HTERT RPE-1 (cell line): Measurements from ENCODE around the gene BAMBI.

Experiments used
- in situ Hi-C: fragments of 300-500 bp; cut with MboI; formaldehyde crosslinking; loops from 4 replicates; pipeline ENCODE4 v1.14.3; 2020; ENCODE audit warnings: low sequenced_read_pairs

Gene BAMBI

DNA sequence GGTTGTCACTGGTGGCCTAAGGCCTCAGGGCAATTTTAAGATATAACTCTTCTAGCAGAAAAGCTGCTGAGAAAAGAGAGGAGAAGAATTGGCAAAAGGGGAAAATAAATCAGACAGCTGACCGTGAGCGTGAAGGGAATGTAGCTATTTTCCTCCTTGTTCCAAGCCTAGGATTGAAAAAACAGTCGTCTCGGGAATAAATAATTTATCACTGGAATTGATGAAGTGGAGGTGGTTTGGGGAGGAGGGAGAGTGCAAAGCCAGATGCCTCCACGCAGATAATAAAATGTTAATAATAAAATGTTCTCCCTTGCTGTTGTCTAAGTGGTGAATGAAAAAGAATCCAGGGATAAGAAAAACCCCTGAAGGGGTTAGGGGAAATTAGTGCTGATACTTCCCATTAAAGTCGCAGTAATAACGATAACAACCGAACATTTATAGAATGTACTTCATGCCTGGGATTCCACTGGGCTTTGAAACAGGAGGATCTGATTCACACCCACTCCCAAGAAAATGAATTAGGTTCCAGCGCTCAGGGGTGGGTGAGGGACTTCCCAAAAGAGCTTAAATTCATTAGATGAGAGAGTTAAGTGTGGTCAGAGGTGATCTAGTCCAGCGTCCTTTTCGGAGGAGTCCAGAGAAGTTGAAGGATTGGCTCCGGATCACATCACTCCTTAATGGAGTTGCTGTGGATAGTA is 27.3 kb downstream of the BAMBI start:
- in situ Hi-C loops, result no loop called here

DNA sequence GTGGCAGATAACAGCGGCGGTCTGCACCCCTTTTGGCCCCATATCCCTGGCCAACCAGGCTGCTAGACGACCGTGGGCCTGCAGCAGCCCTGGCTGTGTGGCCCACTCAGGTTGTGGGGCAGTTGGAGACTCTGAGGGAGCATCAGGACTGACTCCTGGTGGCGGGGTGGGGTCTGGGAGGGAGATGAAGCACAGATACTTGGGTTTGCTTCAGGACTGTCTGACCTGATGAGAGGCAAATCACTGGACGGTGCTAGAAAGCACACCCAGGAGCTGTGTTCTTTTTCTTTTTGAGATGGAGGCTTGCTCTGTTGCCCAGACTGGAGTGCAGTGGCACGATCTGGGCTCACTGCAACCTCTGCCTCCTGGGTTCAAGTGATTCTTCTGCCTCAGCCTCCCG is 28.2 kb downstream of the BAMBI start:
- in situ Hi-C loops, result no loop called here

DNA sequence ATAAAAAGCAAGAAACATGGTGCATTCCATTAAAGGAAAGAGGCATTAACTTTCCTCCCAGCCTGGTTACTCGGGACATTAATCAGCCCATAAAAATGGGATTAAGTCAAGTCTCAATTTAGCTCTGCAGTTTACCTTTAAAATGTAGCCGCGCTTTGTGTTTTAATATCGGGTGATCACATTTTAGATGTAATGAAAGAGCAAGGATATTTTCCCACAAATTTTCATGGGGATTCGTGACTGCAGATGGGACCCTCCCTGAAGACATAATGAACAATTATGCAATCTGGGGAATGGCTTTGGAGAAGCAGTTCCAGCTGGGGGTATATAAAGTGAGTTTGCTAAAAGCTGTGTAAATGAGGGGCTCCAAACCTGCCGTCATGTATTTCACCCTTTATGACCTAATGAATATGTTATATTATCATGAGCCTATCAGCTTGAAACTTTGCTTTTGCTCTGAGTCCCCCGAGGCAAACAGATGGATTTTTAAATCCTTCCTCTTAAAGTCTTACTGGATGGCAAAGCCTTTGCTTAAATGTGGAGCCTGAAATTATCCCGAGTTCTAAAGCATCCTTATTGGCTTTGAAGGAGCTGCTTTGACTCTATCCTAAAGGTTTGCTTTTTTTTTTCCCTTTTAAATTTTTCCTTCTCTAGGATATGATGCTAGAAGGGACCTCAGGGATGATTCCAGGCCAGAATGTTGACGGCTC is 31.8 kb downstream of the BAMBI start:
- in situ Hi-C loops, result no loop called here

DNA sequence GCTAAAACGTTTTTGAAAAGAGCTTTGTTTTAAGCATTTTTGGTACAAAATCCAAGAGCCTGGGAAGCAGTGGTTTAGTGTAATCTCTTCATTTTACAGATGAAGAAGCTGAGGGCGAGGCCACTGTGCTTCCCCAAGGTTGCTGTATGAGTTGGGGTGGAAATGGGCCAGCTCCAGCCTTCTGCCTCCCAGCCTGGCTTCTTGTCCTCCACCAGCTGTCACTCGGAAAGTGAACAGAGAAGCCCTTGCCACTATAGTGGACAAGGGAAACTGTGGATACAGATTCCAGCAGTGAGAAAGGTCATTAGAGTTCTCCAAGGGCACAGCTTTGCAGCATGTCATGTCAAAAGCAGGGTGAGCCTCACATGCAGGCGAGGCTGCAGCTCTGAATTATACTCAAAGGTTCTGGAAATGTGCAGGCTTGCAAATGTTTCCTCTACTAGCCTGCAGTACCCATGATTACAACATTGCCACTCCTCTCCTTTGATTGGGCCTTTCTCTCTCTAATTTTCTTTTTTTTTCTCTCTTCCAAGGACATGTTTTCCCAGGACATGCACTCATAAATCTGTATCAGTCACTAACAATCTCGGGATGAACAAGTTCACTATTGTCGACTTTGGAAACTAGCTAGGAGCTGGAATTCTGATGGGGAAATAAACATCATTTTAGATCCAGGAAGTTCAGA is 33.0 kb downstream of the BAMBI start:
- in situ Hi-C loops, result no loop called here

DNA sequence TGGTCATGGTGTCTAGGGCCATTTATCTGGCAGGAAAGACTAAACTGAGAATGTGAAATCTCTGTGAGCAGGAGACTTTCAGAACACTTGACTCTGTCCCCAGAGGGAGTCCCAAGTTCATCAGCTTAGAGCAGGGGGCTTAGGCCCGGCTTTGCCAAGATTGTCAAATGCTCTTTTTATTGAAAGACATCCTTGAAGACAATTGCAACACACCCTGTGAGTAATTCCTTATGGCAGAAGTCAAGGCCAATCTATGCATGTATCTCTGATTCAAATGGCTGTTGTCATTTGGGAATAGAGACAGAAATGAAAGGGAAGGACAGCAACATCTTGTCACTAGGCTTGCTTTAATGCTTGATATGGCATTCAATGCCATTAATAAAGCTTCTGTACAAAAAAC is 33.7 kb downstream of the BAMBI start:
- in situ Hi-C loops, result no loop called here

DNA sequence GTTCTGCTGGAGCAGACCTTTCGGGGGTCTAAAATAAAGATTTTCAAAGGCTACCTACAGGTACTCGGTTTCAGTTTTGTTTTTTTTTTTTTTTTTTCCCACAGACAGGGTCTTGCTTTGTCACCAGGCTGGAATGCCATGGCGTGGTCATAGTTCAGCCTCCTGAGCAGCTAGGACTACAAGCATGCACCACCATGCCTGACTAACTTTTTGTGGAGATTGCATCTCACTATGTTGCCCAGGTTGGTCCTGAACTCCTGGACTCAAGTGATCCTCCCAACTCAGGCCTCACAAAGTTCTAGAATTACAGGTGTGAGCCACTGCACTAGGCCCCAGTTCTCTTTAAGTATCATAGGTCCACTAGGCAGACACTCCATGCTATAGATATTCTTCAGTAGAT is 34.5 kb downstream of the BAMBI start:
- in situ Hi-C loops, result no loop called here

DNA sequence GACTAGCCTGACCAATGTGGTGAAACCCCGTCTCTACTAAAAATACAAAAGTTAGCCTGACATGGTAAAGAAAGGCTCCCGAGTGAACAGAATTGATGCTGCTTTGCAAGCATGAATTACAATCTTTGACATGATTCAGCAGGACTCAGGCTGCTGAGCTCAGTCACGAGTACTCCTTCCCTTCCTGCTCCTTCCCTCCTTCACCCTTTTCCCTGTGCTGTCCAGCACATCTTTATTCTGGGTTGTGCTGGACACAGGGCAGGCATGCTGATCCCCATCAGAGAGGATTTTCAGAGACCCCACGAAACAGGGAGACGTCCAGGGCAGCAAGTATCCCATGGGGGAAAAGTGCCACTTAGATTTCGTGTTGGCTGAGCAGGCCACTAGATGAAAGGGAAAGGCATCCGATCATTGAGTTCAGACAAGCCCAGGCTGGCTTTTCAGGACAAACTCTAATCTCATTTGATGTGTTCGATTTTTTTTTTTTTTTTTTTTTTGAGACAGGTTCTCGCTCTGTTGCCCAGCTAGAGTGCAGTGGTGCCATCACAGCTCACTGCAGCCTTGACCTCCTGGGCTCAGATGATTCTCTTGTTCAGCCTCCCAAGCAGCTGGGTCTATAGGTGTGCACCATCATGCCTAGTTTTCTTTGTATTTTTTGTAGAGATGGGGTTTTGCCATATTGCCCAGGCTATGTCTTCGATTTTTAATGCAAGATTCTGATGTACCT is 36.5 kb downstream of the BAMBI start:
- in situ Hi-C loops, result no loop called here

DNA sequence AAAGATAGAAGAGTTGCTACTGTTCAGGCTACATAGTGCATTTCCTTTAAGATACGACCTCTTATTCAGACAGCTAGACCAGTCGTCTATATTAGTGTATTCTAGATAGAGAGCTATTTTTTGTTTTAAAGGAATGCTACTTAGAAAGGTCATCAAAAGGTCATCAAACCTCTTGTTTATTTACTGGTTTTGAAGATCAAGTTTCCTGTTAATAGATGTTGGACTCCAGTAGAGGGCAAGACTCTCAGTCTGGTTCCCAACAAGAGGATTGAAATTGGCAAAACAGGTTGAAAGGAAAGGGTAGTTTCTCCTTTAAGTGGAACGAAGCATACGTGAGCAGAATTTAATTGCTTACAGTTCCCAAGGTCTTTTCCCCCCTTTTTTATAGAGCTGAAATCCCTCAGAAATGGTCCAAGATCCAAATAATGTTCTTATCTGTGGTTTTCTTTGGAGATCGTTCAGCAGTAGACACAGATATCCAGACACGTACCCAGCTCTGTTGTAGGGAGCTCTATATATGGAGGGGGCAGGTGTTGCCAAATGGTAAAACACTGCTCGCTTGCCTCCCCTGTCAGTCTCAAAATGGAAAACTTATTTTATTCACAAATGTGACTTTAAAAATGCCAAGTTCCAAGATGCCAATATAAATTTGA is 37.2 kb downstream of the BAMBI start:
- in situ Hi-C loops, result no loop called here

DNA sequence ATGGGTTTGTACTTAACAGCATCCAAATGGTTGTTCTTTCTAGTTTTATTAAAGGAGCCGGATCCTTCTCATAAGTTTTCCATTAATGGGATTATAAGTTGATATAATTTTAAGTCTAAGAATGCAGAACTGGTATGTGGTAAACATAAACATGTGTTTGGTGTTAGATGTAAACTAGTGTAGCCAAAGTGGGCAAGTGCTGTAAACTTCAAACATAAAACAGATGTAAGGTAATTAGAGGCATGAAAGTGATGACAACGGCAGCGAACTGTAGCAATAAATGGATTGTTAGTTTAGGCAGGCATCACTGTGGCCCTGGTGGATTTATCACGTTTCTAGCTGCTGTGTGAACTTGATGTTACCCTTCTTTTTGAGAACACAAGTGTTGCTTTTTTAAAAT is 37.9 kb downstream of the BAMBI start:
- in situ Hi-C loops, result no loop called here

DNA sequence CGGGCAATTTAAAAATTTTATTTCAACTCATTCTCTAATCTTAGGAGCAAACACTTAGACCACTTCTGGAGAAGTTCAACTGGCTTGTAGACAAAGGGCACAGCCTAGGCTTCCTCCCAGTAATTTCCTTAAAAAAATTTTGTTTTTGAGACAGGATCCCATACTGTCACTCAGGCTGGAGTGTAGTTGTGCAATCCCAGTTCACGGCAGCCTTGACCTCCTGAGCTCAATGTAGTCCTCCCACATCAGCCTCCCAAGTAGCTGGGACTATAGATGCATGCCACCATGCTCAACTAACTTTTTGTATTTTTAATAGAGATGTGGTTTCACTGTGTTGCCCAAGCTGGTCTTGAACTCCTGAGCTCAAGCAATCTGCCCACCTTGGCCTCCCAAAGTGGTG is 38.4 kb downstream of the BAMBI start:
- in situ Hi-C loops, result no loop called here

DNA sequence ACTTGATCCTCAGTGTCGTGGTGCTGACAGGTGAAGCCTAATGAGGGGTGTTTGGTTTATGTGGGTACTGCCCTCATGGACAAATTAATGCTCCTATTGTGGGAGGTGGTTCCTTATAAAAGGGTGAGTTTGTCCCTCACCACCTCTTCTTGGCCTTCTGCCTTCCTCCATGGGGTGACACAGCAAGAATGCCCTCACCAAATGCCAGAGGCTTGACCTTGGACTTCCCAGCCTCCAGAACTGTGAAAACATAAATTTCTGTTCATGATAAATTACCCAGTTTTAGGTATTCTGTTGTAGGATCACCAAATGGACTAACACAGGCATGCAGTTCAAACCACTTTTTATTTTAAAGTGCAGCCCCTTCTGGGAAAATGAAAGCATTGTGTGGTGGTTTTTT is 39.4 kb downstream of the BAMBI start:
- in situ Hi-C loops, result no loop called here

DNA sequence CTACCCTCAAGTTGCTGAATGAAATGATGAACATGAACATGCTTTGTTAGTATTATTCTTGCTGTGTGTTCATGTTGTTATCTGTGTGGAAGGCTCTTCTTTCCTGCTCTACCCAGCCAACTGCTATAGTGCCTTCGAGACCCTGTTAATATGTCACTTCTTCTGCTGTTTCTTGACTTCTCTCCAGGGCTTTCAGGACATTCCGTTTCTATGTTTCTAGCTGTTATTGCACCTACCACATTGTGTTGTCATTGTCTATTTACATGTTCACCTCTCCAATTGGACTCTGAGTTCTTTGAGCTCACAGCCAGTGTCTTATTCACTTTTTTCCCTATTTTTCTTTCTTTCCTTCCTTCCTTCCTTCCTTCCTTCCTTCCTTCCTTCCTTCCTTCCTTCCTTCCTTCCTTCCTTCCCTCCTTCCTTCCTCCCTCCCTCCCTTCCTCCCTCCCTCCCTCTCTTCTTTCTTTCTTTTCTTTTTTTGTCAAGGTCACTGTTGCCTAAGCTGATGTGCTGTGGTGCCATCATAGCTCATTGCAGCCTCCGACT is 40.4 kb downstream of the BAMBI start:
- in situ Hi-C loops, result no loop called here

DNA sequence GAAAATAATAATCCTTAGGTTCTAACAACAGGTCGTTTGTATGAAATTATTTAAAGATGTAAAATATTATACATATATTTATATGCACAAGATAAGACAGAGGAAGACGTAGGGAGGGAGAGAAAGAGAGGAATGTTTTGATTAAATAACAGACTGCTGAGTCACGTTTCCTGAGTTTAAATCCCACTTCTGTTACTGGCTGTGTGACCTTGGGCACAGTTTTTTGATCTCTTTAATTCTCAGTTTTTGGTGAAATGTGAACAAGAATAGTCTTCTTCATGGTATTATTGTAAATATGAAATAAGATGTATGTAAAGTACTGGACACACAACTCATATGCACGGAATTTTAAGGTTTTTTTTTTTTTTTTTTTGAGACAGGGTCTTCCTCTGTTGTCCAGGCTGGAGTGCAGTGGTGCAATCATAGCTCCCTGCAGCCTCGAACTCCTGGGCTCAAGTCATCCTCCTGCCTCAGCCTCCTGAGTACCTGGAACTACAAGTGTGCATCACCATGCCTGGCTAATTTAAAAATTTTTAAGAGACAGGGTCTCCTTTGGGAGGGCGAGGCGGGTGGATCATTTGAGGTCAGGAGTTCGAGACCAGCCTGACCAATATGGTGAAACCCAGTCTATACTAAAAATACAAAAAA is 42.6 kb downstream of the BAMBI start:
- in situ Hi-C loops, result no loop called here

DNA sequence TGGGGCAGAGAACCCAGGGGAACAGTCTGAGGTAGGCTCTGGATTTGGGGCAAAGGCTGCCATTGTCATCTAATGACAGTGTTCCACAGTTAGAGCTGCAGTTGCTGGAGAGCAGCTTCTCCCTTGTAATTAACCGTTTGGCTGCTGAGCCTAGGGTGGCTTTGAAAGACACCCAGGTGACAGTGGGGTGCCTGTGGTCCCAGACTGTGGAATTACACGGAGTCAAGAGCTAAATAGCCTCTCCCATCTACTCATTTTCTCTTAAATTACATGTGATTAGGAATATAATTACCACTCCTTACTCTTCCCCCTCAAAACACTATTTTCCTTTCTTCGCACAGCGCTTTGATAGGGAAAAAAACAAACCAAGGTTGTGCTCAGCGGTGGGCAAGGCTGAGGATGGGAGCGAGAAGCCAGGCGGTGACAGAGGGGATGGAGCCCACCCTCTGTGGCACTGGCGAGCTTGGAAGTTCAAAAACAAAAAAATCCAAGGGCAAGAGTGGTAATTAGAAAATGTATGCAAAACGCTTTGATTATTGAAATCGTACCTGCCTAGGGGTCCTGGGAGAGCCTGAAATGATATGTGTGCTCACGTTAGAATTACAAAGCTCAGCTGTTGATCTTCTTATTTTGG is 44.1 kb downstream of the BAMBI start:
- in situ Hi-C loops, result no loop called here

DNA sequence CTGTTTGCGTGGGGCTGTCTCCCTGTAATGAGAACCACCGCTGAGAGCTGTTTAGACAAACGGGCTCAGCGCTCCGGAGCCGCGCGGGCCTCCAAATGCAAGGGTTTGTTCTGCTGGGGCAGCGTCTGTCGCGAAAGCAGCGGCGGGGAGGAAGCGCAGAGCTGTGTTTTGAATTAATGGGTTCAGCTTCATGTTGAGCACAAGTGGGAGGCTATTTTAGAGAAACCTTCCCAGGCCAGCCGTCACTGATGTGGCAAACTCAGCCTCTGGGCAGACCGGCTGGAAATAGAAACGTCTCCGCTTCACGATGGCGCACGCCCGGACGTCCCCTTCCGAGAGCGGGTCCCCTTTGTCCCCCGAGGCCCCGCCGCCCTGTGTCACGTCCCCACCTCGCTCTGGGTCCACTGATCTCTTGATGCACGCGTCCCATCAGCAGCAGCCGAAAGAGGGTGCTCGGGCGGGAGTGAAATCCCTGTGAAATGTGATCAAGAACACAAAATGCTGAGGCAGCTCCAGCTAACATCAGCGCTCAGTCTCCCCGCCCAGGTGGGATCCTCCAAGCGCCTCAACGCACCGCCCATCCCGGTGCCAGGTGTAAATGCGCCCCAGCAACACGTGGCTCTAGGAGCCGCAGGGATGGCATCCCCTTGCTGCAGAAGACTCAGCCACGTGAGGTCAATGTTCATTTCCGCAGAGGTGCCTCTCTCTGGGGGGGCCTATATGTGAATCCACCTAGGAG is 44.9 kb downstream of the BAMBI start:
- in situ Hi-C loops, result no loop called here

DNA sequence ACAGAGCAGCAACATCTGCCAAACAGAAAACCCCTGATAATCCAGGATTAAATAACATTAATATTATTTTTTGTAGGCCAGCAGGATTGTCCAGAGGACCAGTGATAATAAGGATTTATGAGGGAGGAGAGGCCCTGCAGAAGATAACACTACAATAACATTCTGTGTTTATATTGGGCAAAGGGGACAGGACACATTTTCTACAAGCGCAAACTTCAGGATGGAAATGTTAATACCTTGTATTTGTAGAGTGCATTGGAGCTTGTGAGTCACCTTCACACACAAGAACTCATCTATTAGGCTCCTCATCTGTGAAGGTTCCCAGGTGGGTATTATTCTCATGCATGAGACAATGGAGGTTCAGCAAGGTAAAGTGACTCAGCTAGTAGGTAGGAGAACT is 51.0 kb downstream of the BAMBI start:
- in situ Hi-C loops, result no loop called here

DNA sequence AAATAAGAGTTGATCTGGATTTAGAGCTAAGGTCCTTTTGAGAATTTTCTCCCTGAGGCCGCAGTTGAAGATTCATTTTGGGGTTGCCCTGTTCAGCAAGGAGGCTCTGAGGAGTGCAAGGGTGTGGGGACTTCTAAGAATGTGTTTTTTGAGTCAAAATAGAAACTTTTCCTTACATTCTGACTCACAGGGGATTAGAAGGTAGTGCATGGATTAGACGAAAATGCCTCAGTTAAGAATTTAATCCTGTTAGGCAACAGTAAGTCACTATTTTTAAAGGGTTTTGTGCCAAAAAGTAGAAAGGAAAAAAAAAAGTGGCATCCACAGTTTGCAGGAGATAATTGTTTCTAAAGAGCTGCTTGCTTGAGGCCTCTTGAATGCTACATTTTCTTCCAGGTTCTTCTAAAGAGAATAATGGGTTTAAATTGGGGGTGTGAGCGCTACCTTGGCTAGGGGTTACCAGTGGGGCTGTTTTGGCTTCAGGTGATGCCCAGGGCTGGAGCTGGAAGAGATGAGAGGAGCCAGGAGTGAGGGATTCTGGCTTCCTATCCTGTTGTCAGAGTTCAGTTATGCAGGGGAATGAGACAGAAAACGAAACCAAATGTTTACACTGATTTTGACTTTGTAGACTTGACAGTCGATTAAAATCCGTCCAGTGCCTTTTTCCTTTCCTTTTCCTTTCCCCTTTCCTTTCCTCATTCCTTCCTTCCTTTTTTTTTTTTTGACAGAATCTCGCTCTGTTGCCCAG is 52.9 kb downstream of the BAMBI start:
- in situ Hi-C loops, result no loop called here

DNA sequence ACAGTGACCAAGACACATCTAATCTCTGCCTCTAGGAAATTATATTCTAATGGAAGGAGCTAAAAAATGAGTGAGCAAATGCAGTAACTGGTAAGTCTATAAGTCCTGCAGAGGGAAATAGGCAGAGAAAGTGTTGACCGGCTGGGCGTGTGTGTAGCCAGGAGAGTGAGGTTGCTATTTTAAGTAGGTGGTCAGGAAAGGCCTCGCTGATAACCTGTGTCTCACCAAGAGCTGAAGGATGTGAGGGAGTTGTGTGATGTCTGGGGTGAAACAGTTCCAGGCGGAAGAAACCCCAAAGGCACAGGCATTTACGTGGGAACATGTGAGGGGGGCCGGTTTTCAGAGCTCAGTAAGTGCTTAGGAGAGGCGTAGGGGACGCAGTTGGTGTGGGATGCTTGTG is 54.8 kb downstream of the BAMBI start:
- in situ Hi-C loops, result no loop called here
